Myocyte (in vitro differentiated cells): ENCODE data around the gene YPEL1. TPM values are rescaled to one million over a fixed set of nuclear protein-coding genes. Genes with fewer than 3 reads are reported as not detected.
"Not testable (repeated sequence)": the region's sequence is repeated elsewhere in the genome, so short reads cannot be mapped to it uniquely, and the experiment has no call there.

Source experiments
- DNase-seq: peaks from one replicate; pipeline ENCODE4 v3.0.0-alpha.2; 2012; ENCODE audit warnings: low read depth
- total RNA-seq: library from RNA; depleted of rRNA; stranded (reverse); fragments of >200 nt; gene quantifications from 2 replicates; pipeline ENCODE4 v1.2.3, GENCODE V29; 2014

The YPEL1 gene
- total RNA-seq, 1 donor from 2014 or later = 2.6 TPM

DNA sequence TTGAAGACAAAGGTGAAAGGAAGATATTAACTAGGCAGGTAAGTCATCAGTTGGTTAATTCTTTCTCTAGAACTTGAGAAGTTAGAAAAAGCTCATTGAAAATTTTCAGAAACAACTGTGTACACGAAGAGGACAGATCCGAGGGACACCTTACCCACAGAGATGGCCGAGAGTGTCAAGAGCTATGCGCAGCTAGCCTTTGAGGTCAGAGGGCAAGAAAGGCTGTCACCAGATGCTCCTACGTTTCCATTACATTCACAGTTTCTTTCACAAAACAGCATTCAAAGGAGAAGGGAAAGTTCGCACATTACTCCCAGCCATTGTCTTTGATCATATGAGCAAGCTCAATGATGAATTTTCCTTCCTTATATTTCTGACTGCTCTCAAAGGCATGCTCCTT lies 34.8 kb downstream of the YPEL1 start:
- no peak for DNase-seq

DNA sequence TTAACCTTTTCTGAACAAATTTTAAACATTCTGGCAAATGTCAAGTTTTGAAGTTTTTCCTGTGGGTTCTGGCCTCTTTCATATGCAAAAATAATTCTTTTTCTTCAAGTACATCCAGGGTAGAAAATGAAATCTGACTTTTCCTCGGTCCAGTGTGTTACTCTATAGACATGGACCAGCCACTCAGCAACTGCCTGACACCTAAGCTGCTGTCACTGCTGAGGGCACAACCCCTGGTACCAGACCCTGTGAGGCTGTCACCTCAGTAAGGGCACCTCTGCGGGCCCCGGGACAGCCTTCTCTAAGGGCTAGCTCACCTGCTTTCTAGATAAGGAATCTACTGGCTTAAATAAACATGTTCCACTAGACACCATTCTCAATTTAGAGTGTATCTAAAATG lies 36.0 kb downstream of the YPEL1 start:
- no peak for DNase-seq

DNA sequence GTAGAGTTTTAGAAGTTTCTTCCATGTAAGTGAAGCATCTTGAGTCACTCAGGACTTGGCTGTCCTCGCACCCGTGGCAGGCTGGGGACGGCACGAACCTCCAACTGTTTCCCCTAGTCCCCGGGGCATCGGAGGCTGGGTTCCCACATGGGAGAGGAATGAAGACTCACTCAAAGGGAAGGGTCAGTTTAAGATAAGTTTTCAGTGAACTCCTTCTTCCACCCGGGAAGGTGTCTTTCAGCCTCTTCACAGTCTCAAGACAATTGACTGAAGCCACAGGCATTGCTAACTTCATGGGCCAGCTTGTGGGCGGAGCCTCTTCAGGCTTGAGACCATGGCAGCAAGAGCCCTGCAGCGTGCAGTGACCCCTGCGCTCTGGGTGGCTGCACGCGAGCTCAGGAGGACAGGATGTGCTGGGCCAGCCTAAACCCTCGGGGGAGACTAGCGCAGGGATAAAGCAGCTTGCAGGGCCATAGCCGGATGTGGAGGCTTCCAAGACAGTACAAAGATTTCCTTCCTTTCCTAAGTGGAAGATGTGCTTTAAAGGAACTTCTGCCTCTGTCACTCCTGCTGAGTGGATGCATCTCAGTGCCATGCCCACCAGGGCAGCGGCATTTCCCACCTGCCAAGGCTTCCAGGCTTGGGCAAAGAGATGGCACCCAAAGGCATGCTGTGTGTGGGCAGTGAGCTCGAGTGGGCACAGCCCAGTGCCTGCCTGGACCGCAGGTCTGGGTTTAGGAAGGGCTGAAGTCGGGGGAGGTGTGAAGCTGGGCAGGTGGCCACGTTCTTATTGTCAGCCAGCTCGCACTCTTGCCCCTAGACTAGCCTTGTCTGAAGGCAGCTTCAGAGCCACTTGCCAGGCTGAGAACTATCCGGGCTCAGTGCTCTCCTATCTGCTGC lies 36.9 kb downstream of the YPEL1 start:
- no peak for DNase-seq

DNA sequence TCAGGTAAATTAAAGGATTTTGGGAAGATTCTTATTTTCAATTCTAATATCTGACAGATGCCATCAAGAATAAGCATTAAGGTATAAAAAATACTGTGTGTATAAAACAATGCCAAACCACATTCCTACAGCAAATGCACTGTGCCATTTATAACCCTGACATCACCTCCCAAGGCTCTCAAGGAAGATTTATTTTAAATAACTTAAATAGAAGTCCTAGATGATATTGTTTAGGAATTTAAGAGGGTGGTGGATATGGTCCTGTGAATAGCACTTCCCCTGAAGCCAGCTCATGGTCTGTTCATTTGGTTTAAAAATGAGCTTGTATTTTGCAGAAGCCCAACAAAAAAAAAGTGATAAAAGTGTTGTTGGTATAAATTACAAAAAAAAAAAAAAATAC lies 37.7 kb downstream of the YPEL1 start:
- peak; percentile 61 for DNase-seq

DNA sequence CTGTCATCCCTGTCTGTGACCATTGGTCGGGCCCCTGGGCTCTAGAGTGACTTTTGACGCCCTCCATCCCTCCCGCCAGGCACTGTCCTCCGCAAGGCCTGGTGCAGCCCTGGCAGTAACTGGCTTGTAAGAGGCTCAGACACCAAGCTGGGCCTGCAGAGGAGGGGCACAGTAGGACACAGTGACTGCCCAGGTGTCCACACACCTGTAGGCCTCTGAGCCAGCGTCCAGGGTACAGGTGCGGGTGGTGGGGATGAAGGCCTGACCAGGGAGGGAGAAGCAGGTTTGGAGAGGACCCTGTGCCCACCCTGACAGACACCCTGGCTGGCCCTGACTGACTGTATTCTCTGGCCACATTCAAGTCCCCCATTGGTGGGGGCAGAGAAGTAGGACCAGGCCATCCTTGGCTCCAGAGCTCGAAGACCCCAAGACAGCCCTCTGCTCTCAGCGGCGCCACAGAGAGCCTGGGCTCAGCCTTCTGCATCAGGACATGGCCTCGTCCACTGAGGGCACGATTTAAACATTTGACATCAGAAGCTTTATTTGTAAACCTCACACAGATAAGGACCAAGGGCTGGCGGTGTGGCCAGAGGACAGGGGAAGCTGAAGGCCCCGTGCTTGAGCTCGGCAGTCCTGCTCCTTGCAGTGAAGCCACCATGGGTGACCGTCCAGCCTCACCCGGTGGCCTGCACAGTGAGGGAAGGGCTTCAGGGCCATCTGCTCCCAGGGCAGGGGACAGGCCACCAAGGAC lies 38.4 kb downstream of the YPEL1 start:
- DNase-seq = no peak

DNA sequence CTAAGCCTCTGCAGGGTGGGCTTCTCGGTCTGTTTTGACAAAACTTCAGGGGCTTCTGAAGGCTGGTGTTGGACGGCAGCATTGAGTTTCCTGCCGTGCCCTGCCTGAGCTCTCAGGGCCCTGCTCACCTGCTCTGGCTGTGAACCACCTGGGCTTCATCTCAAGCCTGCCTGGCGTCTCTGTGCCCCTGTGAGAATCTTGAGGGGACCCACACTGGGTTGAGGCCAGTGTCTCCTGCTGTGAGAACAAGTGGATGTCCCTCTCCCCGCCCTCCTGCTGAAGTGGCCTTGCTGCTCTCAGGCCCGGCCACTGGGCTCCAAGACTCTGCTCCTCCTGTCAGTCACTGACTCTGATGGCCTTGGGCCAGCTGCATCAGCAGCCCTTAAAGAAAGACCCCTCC lies 39.5 kb downstream of the YPEL1 start:
- DNase-seq = no peak

DNA sequence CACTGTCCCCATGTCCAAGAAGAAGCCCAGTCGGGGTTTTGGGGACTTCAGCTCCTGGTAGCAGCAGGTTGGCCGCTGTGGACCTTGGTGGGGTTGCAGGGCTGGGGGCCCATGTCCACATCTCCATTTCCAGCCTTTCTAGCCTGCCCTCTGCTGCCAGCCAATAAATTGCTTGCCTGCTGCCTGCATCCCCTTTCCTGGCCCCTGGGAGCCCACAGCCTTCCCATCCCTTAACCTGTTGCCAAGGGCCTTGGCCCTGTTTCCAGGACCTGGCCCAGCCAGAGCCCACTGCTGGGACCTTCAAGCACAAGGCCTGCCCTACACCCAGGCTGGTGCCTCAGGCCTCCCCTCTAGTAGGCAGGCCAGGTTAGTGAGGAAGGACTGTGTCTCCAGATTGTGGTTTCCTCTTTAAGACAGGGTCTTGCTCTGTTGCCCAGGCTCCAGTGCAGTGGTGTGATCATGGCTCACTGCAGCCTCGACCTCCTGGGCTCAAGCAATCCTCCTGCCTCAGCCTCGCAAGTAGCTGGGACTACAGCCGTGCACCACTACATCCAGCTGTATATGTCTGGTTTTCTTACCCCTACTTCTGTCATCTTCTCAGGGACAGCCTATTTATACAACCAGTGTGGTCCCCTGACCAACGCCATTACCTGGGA lies 40.0 kb downstream of the YPEL1 start:
- no peak for DNase-seq

DNA sequence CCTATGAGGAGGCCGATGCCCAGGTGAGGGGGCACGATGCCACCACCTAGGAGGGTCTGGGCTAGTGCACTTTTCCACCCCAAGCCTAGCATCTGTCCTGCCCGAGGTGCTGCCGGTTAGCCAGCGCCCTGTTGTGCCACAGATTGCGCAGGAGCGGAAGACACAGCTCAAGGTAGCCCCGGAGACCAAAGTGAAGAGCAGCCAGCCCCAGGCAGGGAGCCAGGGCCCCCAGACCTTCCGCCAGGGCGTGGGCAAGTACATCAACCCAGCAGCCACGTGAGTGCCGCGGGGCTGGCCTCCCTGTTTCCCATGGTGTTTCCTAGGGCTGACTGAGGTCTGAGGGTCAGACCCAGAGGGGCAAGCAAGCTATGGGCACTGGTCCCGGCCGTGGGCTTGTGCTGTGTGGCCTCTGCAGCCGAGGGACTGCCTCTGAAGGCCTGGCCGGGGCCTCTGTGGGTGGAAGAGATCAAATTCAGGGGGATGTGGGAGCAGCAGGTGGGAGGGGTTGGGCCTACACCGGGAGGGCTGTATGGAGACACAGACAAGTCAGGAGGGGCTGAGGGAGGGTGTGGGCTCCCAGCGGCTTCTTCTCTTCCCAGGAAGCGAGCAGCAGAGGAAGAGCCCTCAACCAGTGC lies 40.7 kb downstream of the YPEL1 start:
- peak; percentile 40 for DNase-seq

DNA sequence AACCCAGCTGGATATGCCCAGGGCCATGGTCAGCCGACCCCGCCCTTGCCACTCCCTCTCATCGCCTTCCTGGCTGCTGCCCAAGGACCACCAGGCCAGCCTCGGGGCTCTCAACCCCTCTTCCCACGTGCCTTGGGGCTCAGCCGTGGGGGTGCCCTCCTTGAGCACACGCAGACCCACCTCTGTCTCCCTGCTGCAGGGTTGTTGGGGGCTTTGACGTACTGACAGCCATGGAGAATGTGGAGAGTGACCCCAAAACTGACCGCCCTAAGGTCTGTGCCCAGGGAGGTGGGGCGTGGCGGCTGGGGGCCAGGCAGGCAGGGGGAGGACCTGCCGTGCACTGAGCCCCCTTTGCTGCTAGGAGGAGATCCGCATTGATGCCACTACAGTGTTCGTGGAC lies 41.2 kb downstream of the YPEL1 start:
- DNase-seq = no peak

DNA sequence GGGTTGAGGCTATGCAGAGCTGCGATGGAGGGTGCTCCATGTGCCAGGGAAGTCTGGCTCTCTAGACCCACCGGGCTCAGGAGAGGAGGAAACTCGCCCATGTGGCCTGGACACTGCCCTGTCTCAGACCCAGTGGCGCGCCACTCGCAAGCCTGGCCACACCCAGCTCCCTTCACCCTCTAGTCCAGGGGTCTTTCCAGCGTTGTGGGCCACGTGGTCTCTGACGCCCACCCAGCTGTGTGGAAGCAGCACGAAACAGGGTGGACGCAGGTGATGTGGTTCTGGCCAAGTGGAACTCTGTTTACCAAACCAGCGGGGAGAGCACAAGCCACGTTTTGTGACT lies 41.6 kb downstream of the YPEL1 start:
- DNase-seq = no peak

DNA sequence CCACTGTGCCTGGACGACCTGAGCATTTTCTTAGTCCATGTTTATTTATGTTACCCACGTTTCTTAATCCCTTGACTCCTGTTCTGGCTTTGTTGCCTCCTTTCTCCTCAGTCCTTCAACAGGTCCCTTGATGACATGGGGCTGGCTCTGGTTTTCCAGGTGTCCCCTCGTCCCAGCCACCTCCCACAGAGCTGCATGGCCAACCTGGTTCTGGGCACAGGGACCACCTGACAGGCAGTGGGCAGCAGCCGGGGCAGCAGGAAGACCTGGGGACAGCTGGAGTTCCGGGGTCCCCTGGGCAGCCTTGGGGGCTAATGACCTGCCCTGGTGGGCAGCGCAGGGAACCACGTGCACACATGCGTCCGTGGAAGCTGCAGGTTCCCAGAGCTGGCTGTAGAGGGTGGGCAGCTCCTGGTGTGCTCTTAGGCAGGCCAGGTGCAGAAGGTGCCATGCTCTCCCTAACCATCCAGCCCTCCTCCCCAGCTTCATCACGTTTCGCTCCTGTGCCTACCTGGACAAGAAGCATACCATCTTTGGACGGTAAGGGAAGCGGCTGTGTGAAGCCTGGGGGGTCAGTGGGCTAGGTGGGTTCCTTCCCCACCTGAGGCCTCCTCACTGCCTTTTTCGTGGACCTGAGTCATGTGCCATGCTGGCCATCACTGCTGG lies 42.1 kb downstream of the YPEL1 start:
- no peak for DNase-seq

DNA sequence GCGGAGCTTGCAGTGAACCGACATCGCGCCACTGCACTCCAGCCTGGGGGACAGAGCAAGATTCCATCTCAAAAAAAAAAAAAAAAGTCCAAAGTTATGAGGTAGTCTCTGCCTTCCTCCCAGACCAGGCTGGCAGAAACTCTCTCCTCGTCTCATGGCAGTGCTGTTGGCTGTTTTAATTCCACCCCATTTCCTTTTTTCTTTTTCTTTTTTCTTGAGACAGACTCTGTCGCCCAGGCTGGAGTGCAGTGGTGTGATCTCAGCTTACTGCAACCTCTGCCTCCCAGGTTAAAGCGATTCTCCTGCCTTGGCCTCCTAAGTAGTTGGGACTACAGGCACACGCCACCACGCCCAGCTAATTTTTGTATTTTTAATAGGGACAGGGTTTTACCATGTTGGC lies 42.7 kb downstream of the YPEL1 start:
- DNase-seq = not testable (repeated sequence)

DNA sequence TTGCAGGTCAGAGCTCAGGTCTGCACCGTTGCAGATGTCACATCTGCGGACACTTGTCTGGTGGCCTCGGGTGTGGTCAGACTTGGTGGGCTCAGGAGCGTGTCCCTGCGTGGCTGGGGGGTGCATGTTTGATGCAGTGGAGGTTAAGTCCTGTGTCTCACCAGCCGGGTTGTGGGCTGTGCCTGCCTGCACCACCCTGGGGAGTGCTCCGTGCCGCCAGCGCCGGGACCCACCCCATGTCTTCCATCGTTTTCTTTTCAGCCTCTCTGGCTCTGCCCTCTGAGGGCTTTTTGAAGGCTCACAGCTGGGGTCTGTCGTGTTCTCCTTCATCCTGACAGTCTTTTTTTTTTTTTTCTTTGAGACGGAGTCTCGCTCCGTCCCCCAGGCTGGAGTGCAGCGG lies 43.8 kb downstream of the YPEL1 start:
- no peak for DNase-seq

DNA sequence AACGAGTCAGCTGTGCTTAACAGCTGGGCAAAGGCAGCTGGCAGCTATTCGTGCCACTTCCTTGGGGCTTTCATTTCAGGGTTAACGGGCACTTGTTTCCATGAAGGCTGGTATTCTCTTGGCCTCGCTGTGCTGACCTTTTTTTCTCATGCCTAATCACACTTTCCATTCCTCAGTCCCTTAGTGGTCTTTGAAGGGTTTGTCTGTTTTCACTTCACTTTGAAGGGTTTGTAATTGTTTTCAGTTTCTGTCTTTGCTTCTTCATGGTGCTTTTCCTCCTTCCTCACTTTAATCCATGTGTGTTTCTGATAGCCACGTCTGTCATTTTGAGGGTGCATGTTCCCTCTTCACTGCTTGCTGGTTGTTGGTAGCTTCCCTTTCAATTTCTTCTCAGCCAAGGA lies 45.2 kb downstream of the YPEL1 start:
- peak; percentile 86 for DNase-seq

DNA sequence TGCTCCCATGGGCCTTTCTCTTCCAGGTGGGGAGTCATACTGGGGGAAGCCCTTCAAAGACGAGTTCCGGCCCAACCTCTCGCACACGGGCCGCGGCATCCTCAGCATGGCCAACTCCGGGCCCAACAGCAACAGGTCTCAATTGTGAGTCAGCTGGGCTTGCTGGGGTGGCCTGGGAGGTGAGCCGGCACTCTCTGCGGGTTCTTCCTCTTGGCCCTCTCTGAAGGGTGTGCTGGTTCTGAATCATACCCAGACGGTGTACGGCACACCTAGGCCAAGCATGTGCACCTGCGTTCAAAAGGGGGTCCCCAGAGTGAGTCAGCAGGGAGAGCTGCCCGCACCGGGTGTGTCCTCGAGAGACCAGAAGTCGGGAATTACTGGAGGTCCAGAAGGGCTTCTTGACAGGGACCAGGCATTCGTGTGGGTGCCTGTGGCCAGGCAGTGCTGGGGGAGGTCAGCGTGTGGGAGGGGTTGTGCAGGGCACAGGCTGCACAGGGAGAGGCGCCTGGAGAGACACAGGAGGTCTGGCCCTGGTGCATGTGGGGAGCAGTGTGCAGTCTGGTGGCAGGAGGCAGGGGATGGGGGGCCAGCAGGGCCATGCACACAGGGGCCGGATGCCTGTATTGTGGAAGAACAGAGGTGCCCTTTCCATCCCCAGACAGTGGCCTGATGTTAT lies 46.8 kb downstream of the YPEL1 start:
- DNase-seq = no peak

DNA sequence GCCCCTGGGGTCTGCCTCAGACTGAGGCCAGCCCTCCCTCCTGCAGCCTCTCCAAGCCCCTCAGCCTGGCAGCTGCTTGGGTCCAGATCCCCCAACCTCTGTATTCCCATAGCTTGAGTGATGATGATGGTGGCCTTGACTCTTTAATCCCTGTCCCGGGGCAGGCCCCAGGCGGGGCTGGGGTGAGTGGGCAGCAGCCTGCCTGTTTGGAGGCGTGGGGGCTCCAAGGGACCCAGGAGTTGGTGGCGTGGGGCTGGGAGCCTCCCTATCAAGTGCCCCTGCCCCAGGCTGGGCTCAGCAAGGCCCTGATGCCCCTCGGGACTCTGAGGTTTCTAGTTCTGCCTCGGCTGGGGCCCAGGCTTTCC lies 47.3 kb downstream of the YPEL1 start:
- DNase-seq = no peak

DNA sequence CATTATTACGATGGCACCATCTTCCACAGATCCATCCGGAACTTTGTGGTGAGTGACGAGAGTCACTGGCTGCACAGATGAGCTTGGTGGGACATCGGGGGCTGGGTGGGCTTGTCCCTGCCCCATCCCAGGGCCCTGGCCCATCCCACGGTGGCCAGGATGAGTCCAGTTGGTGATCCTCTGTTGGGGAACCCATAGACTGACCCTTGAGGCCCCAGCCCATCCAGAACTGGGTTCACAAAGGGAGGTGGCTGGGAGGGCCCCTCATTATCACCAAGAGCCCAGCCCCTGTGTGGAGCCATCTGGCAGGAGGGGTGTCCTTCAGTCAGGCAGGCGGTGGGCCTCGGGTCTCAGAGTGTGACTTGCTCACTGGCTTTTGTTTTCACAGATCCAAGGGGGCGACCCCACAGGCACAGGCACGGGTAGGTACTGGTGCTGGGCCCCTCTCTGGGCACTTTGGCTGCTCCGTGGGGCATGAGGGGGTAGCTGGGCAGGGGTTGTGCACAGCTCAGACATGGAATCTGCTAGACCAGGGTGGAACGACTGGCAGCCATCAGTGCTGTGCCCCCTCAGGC lies 47.8 kb downstream of the YPEL1 start:
- DNase-seq = no peak

DNA sequence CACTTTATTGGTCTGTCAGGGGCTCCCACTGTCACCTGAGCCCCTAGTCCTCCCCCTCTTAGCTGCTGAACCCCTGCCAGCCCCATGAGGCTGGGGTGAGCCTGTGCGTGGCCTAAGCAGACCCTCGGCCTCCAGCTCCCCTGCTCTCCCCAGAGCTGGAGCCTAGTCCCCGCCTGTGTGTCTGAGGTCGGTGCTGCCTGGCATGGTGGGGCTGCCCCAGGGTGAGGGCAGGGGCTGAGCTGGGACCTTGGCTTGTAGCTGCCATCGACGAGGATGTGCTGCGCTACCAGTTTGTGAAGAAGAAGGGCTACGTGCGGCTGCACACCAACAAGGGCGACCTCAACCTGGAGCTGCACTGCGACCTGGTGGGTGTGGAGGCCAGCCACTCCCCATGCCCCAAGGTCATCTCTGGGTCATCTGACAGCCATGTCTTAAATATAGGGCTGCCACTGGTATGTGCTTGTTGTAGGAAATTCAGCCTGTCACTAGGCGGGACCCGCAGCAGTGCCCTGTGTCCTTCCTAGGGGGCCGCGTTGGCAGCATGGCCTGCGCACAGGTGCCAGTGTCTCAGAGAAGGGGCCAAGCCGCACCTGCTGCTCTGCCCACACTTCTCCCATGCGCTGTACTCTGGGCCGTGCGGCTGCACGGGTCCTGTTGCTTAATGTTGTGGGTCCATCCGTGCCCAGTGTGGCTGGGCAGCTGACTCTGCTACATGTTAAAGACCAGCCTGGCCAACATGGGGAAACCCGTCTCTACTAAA lies 48.8 kb downstream of the YPEL1 start:
- no peak for DNase-seq

DNA sequence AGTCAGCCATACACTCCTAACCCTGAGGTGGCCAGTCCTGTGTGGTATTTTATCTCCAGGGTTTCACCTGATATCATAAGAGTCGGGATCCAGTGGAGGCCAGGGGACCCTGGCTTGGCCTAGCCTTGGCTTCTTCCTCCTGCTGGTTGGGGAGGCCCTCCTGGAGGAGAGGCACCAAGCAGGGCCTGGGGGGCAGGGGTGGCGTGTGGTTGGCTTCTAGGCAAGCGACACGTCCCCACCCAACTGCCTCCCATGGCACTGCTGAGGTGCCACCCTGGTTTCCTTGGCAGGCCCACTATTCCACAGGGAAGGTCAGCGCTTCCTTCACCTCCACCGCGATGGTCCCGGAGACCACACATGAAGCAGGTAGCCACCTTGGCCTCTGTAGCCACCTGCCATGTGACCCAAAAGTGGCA lies 49.4 kb downstream of the YPEL1 start:
- no peak for DNase-seq

DNA sequence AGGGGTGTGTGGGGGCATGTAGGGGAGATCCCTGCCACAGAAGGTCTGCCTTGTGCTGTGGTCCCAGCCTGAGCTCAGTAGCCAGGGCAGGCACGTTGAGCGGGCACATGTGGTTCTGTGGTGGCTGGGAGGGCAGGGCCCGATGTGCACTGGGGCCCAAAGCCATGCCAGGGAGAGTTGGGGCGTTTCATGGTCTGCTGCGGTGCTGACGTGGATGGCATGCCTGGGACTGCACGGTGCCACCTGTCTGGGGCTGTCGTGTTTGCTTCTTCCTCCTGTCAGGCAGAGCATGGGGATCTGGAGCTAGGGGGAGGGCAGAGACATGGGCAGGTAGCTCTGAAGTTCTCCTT lies 50.5 kb downstream of the YPEL1 start:
- DNase-seq = no peak
